Cardiac muscle cell (in vitro differentiated cells and primary cell): ENCODE results near the gene NIM1K. TPM values are rescaled to one million over a fixed set of nuclear protein-coding genes. Genes with fewer than 3 reads are reported as not detected.

ENCODE experiments used
- DNase-seq, 2 donors: peaks; one replicate each; pipeline versions ENCODE4 v3.0.0 to v3.0.0-alpha.2; 2010 to 2017; ENCODE audit warnings: low read depth in 1 of 2, low spot score in 1 of 2
- H3K27ac ChIP-seq: fragments of 200-600 bp; sonication (generic); 2 replicates; pipeline ENCODE4 v1.5.1; 2016
- H3K27me3 ChIP-seq: fragments of 200-600 bp; sonication (generic); 2 replicates; pipeline ENCODE4 v1.6.0; 2016; ENCODE audit warnings: control low read depth
- H3K36me3 ChIP-seq: fragments of 200-600 bp; sonication (generic); 2 replicates; pipeline ENCODE4 v1.5.1; 2016; ENCODE audit warnings: control low read depth
- H3K4me1 ChIP-seq: fragments of 200-600 bp; sonication (generic); 2 replicates; pipeline ENCODE4 v1.8.1; 2017; ENCODE audit warnings: low read depth, mild to moderate bottlenecking, mixed run types
- H3K4me3 ChIP-seq: fragments of 200-600 bp; sonication (generic); 2 replicates; pipeline ENCODE4 v1.5.1; 2016; ENCODE audit warnings: mild to moderate bottlenecking
- H3K9me3 ChIP-seq: fragments of 200-600 bp; sonication (generic); 2 replicates; pipeline ENCODE4 v1.5.1; 2017; ENCODE audit warnings: low read depth, mild to moderate bottlenecking, control low read depth
- polyA plus RNA-seq: library from polyadenylated mRNA; unstranded; fragments of >200 nt; fragmentation: Nextera tagmentation; extraction: Ambion mirVana; gene quantifications from 2 replicates; pipeline ENCODE4 v1.2.1, GENCODE V29; 2016
- total RNA-seq: library from RNA; depleted of rRNA; stranded (reverse); fragments of >200 nt; gene quantifications from 2 replicates; pipeline ENCODE4 v1.2.3, GENCODE V29; 2016
- TF ChIP-seq, protein P1 (sequence below): IDR thresholded peaks from 2 replicates; pipeline ENCODE4 v1.5.1; 2012; ENCODE audit warnings: low read depth, mild to moderate bottlenecking, low read length

NIM1K gene
- total and polyA plus RNA-seq, 2 experiments from 2014 or later, result 0.27 to 0.98 TPM

DNA sequence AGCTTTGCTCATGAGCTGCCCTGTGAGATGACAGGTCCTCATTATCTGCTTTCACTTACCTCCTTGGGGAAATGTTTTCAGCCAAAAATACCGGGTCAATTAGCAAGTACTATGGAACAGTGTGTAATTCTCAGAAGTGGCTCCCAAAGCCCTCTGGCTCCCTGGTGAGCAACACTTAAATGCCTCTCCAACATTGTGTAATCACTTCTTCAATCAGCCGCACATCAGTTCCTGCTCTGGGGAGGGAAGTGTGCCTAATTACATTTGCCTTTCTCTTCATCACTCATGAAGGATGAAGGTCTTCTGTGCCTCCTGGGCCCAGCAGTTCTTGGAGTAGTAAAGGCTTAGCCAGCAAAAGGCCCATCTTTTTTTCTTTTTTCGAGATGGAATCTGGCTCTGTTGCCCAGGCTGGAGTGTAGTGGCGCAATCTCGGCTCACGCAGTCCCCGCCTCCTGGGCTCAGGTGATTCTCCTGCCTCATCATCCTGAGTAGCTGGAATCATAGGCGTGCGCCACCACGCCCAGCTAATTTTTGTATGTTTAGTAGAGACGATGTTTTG is 23.1 kb downstream of the NIM1K start:
- no peaks in the 10 kb centered on the region for H3K4me1 ChIP-seq
- TF ChIP-seq, protein P1, sequence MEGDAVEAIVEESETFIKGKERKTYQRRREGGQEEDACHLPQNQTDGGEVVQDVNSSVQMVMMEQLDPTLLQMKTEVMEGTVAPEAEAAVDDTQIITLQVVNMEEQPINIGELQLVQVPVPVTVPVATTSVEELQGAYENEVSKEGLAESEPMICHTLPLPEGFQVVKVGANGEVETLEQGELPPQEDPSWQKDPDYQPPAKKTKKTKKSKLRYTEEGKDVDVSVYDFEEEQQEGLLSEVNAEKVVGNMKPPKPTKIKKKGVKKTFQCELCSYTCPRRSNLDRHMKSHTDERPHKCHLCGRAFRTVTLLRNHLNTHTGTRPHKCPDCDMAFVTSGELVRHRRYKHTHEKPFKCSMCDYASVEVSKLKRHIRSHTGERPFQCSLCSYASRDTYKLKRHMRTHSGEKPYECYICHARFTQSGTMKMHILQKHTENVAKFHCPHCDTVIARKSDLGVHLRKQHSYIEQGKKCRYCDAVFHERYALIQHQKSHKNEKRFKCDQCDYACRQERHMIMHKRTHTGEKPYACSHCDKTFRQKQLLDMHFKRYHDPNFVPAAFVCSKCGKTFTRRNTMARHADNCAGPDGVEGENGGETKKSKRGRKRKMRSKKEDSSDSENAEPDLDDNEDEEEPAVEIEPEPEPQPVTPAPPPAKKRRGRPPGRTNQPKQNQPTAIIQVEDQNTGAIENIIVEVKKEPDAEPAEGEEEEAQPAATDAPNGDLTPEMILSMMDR, result no peak

DNA sequence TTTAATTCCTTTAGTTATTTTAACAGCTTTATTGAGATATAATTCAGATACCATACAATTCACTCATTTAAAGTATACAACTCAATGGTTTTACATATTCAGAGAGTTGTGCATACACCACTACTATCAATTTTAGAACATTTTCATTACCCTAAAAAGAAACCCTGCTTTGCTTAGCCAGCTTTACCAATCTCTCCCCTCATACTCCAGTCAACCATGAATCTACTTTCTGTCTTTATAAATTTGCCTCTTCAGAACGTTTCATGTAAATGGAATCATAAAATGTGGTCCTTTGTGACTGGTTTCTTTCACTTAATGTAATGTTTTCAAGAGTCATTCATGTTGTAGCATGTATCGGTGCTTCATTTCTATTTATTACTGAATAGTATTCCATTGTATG is 24.9 kb downstream of the NIM1K start:
- H3K9me3 ChIP-seq, result no peaks in the 10 kb centered on the region
- H3K36me3 ChIP-seq, result no peaks in the 10 kb centered on the region
- no peaks in the 10 kb centered on the region for H3K27me3 ChIP-seq
- no peak for DNase-seq
- no peaks in the 10 kb centered on the region for H3K4me1 ChIP-seq
- no peak overlapping the region for H3K4me3 ChIP-seq
- TF ChIP-seq, protein P1, result no peak
- no peak overlapping the region for H3K27ac ChIP-seq

More for the DNA sequence above, 23.1 kb downstream of the NIM1K start:
- peak in 1 of 2 donors; percentile 34 for DNase-seq
- H3K9me3 ChIP-seq, result no peaks in the 10 kb centered on the region
- no peak overlapping the region for H3K27ac ChIP-seq
- H3K4me3 ChIP-seq, result no peak overlapping the region
- H3K36me3 ChIP-seq, result no peaks in the 10 kb centered on the region
- no peaks in the 10 kb centered on the region for H3K27me3 ChIP-seq

DNA sequence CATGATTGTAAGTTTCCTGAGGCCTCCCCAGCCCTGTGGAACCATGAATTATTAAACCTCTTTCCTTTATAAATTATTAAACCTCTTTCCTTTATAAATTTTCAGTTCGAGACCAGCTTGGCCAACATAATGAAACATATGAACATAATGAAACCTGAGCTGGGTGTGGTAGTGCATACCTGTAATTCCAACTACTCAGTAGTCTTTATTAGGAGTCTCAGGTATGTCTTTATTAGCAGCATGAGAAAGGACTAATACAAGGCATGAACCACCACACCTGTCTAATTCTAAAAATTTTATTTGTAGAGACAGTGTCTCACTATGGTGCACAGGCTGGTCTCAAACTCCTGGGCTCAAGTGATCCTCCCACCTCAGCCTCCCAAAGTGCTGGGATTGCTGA is 27.1 kb downstream of the NIM1K start:
- DNase-seq, result no peak
- no peak overlapping the region for H3K4me3 ChIP-seq
- no peak overlapping the region for H3K27ac ChIP-seq
- no peaks in the 10 kb centered on the region for H3K27me3 ChIP-seq
- TF ChIP-seq, protein P1, result no peak
- H3K4me1 ChIP-seq, result no peaks in the 10 kb centered on the region
- H3K36me3 ChIP-seq, result no peaks in the 10 kb centered on the region
- no peaks in the 10 kb centered on the region for H3K9me3 ChIP-seq

DNA sequence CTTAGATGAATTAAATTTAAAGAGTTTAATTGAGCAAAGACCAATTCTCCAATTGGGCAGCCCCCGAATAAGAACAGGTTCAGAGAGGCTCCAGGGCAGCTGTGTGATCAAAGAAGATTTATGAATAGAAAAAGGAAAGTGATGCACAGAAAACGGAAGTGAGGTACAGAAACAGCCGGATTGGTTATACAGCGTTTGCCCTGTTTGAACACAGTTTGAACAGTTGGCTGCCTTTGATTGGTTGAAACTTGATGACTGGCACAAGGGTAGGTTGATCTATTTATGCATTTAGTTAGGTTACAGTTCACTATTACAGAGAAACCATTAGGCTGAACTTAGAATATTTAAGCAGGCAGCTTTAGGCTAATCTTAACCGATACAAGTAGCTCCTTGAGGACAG is 29.5 kb downstream of the NIM1K start:
- TF ChIP-seq, protein P1, result no peak

DNA sequence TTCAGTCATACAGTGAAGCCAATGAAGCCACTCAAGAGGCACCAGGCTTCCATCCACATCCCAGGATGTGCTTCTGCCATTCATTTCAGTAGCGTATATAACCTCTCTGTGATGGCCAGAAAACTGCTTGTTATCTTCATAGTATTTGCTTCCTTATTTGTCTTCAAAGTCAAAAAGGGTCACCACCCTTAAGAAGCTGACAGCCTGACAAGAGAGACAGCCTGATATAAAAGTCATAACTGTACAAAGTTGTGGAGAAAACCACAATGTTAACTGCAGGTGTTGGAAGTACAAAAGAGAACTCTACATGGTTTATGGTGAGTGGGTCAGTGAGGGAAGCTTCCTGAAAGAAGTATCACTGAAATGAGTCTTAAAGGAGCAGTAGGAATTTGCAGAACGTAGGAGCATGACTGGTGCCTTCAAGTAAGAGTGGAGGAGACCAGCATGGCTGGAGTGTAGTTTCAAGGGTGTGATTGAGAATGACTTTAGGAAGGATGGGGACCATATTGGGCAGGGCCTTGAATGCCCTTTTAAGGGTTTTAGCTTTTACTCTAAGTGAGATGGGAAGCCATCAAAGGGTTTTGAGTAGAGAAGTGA is 33.7 kb downstream of the NIM1K start:
- H3K4me1 ChIP-seq, result peaks cover 3% of the 10 kb centered on the region
- TF ChIP-seq, protein P1, result no peak

More for the DNA sequence above, 29.5 kb downstream of the NIM1K start:
- no peak for DNase-seq
- H3K4me1 ChIP-seq, result peaks cover 3% of the 10 kb centered on the region
- no peaks in the 10 kb centered on the region for H3K27me3 ChIP-seq
- no peaks in the 10 kb centered on the region for H3K36me3 ChIP-seq
- no peak overlapping the region for H3K27ac ChIP-seq
- H3K4me3 ChIP-seq, result no peak overlapping the region
- no peaks in the 10 kb centered on the region for H3K9me3 ChIP-seq

More for the DNA sequence above, 33.7 kb downstream of the NIM1K start:
- Histone ChIP-seq H3K27me3 (no peaks in the 10 kb centered on the region), H3K9me3 (no peaks in the 10 kb centered on the region), H3K36me3 (no peaks in the 10 kb centered on the region), H3K4me3 (no peak overlapping the region), H3K27ac (no peak overlapping the region)
- DNase-seq, result no peak
